Calu3 (cell line): ENCODE data around the gene GRIN3B. TPM values are rescaled to one million over a fixed set of nuclear protein-coding genes. Genes with fewer than 3 reads are reported as not detected.

ENCODE experiments used
- BruUV-seq: library from RNA; stranded (reverse); fragments of 400-500 nt; replicated peaks from 2 replicates; lab custom pipeline; 2021; lab: Mats Ljungman, UMichigan
- CTCF ChIA-PET: fragments of 300-600 bp; sonication (Branson Sonifier 250); formaldehyde crosslinking; loops from one replicate; lab custom pipeline; 2022; ENCODE audit warnings: antibody characterized with exemption; lab: Charles Lee
- DNase-seq: peaks from one replicate; pipeline ENCODE4 v3.0.0; 2022
- H3K27ac Mint-ChIP-seq: one replicate; pipeline ENCODE4 v1.8.0; 2022; ENCODE audit warnings: mixed read lengths; ENCODE audit not compliant: unreplicated experiment
- H3K27me3 Mint-ChIP-seq: one replicate; pipeline ENCODE4 v1.8.0; 2022; ENCODE audit warnings: mixed read lengths; ENCODE audit not compliant: unreplicated experiment
- H3K36me3 Mint-ChIP-seq: one replicate; pipeline ENCODE4 v1.8.0; 2022; ENCODE audit warnings: mild to moderate bottlenecking, moderate library complexity, mixed read lengths; ENCODE audit not compliant: insufficient read depth, unreplicated experiment
- H3K4me1 Mint-ChIP-seq: one replicate; pipeline ENCODE4 v1.8.0; 2022; ENCODE audit warnings: mild to moderate bottlenecking, low read depth, mixed read lengths; ENCODE audit not compliant: unreplicated experiment
- H3K4me3 Mint-ChIP-seq: one replicate; pipeline ENCODE4 v1.8.0; 2022; ENCODE audit warnings: mild to moderate bottlenecking, low read depth, moderate library complexity, mixed read lengths; ENCODE audit not compliant: unreplicated experiment
- H3K9me3 Mint-ChIP-seq: one replicate; pipeline ENCODE4 v1.8.0; 2022; ENCODE audit warnings: low read depth, mixed read lengths; ENCODE audit not compliant: unreplicated experiment
- CTCF ChIP-seq: fragments of 200-600 bp; IDR thresholded peaks from one replicate; pipeline ENCODE4 v1.8.0; 2022; ENCODE audit warnings: antibody characterized with exemption; ENCODE audit not compliant: unreplicated experiment
- intact Hi-C: fragments of 100-400 bp; cut with micrococcal nuclease; formaldehyde crosslinking; loops from one replicate; pipeline ENCODE4 v1.10.0; 2022; ENCODE audit not compliant: unreplicated experiment
- total RNA-seq: library from RNA; stranded (reverse); gene quantifications from 2 replicates; pipeline ENCODE4 v1.2.3, GENCODE V29; 2022

GRIN3B gene
- total RNA-seq, 1 experiment from 2014 or later, result not detected

- H3K27ac Mint-ChIP-seq, result peak overlapping the region; percentile 80
- no TSS peak for BruUV-seq
- H3K36me3 Mint-ChIP-seq, result peaks cover 56% of the 10 kb centered on the region
- CTCF ChIA-PET, result no interaction called here
- intact Hi-C loops, result no loop called here
- TF ChIP-seq CTCF, result no peak
- DNase-seq, result no peak
- peaks cover 20% of the 10 kb centered on the region for H3K4me1 Mint-ChIP-seq
- peak overlapping the region; percentile 67 for H3K4me3 Mint-ChIP-seq
- no peaks in the 10 kb centered on the region for H3K27me3 Mint-ChIP-seq
- no peaks in the 10 kb centered on the region for H3K9me3 Mint-ChIP-seq
Measured at GRCh38 chr19:1018393-1018792, 18.2 kb downstream of the GRIN3B start.

- TF ChIP-seq CTCF, result no peak
- no peaks in the 10 kb centered on the region for H3K27me3 Mint-ChIP-seq
- peaks cover 56% of the 10 kb centered on the region for H3K36me3 Mint-ChIP-seq
- intact Hi-C loops, result no loop called here
- no TSS peak for BruUV-seq
- peaks cover 20% of the 10 kb centered on the region for H3K4me1 Mint-ChIP-seq
- H3K9me3 Mint-ChIP-seq, result no peaks in the 10 kb centered on the region
- CTCF ChIA-PET, result no interaction called here
- no peak overlapping the region for H3K27ac Mint-ChIP-seq
- peak overlapping the region; percentile 87 for H3K4me3 Mint-ChIP-seq
- no peak for DNase-seq
Measured at GRCh38 chr19:1018932-1019615, 18.9 kb downstream of the GRIN3B start.

- CTCF ChIA-PET, result no interaction called here
- H3K9me3 Mint-ChIP-seq, result no peaks in the 10 kb centered on the region
- peak overlapping the region; percentile 82 for H3K27ac Mint-ChIP-seq
Measured at GRCh38 chr19:1019616-1019961, 19.4 kb downstream of the GRIN3B start.

GRCh38 chr19:1019980-1020867 lies 20.0 kb downstream of the GRIN3B start:
- no peak for TF ChIP-seq CTCF
- H3K4me1 Mint-ChIP-seq, result peaks cover 20% of the 10 kb centered on the region
- TSS peak; percentile 62 for BruUV-seq
- no peak for DNase-seq
- peak overlapping the region; percentile 82 for H3K27ac Mint-ChIP-seq
- H3K27me3 Mint-ChIP-seq, result no peaks in the 10 kb centered on the region
- H3K9me3 Mint-ChIP-seq, result no peaks in the 10 kb centered on the region
- intact Hi-C loops, result no loop called here
- peak overlapping the region; percentile 87 for H3K4me3 Mint-ChIP-seq
- H3K36me3 Mint-ChIP-seq, result peaks cover 56% of the 10 kb centered on the region
- CTCF ChIA-PET, result no interaction called here

More at GRCh38 chr19:1019616-1019961, 19.4 kb downstream of the GRIN3B start:
- intact Hi-C loops, result no loop called here
- peaks cover 56% of the 10 kb centered on the region for H3K36me3 Mint-ChIP-seq
- H3K4me1 Mint-ChIP-seq, result peaks cover 20% of the 10 kb centered on the region
- peak overlapping the region; percentile 87 for H3K4me3 Mint-ChIP-seq
- TF ChIP-seq CTCF, result no peak
- H3K27me3 Mint-ChIP-seq, result no peaks in the 10 kb centered on the region
- no TSS peak for BruUV-seq
- no peak for DNase-seq
